ENCODE measurements around the gene SPEF2. TPM values are rescaled to one million over a fixed set of nuclear protein-coding genes. Genes with fewer than 3 reads are reported as not detected.
"Not testable (repeated sequence)": the region's sequence is repeated elsewhere in the genome, so short reads cannot be mapped to it uniquely, and the experiment has no call there.

SPEF2 gene
- polyA plus RNA-seq, 2 donors, result 0.69 to 1.4 TPM

- H3K36me3 ChIP-seq (ENCODE audit: control insufficient read depth in 2 of 2, insufficient read depth in 2 of 2, low read length in 1 of 2), result no peaks in the 10 kb centered on the region
- no peaks in the 10 kb centered on the region for H3K9me3 ChIP-seq (ENCODE audit: control insufficient read depth in 2 of 2, insufficient read depth in 1 of 2, low read depth in 1 of 2, low read length in 1 of 2)
- 59 to 67% methylated on average over 8 of the region's 8 CpGs for WGBS, 2 donors
- no peak overlapping the region for H3K27ac ChIP-seq (ENCODE audit: low read depth in 2 of 2, low read length in 1 of 2)
- H3K4me1 ChIP-seq (ENCODE audit: control insufficient read depth in 2 of 2, insufficient read depth in 2 of 2, low read length in 1 of 2), result no peaks in the 10 kb centered on the region
- no peak overlapping the region for H3K4me3 ChIP-seq (ENCODE audit: low read depth in 1 of 2, low read length in 2 of 2)
- H3K27me3 ChIP-seq (ENCODE audit: control insufficient read depth in 1 of 2, insufficient read depth in 2 of 2, low read length in 2 of 2), result no peaks in the 10 kb centered on the region
Observed at GRCh38 chr5:35852084-35852734, 234.5 kb downstream of the SPEF2 start.

- H3K4me3 ChIP-seq (ENCODE audit: low read depth in 1 of 2, low read length in 2 of 2), result no peak overlapping the region
- H3K27ac ChIP-seq (ENCODE audit: low read depth in 2 of 2, low read length in 1 of 2), result no peak overlapping the region
- H3K4me1 ChIP-seq (ENCODE audit: control insufficient read depth in 2 of 2, insufficient read depth in 2 of 2, low read length in 1 of 2), result no peaks in the 10 kb centered on the region
- no peaks in the 10 kb centered on the region for H3K9me3 ChIP-seq (ENCODE audit: control insufficient read depth in 2 of 2, insufficient read depth in 1 of 2, low read depth in 1 of 2, low read length in 1 of 2)
- no peaks in the 10 kb centered on the region for H3K27me3 ChIP-seq (ENCODE audit: control insufficient read depth in 1 of 2, insufficient read depth in 2 of 2, low read length in 2 of 2)
- no peaks in the 10 kb centered on the region for H3K36me3 ChIP-seq (ENCODE audit: control insufficient read depth in 2 of 2, insufficient read depth in 2 of 2, low read length in 1 of 2)
Observed at GRCh38 chr5:35852773-35853172, 235.1 kb downstream of the SPEF2 start.

DNA sequence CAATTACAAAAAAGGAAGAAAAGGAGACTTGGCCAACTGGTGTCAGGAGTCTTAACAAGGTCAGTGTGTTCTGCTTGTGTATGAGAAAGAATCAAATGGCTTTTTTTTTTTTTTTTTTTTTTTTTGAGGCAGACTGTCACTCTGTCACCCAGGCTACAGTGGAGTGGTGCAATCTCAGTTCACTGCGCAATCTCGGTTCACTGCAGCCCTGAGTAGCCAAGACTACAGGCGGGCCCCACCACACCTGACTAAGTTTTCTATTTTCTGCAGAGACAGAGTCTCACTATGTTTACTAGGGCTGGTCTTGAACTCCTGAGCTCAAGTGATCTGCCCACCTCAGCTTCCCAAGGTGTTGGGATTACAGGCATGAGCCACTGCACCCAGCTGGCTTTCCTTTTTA, 236.0 kb downstream of the SPEF2 start:
- WGBS, 2 donors, result 79 to 81% methylated on average over 3 of the region's 3 CpGs
- H3K27ac ChIP-seq (ENCODE audit: low read depth in 2 of 2, low read length in 1 of 2), result peak overlapping the region; percentile 40 to 59

DNA sequence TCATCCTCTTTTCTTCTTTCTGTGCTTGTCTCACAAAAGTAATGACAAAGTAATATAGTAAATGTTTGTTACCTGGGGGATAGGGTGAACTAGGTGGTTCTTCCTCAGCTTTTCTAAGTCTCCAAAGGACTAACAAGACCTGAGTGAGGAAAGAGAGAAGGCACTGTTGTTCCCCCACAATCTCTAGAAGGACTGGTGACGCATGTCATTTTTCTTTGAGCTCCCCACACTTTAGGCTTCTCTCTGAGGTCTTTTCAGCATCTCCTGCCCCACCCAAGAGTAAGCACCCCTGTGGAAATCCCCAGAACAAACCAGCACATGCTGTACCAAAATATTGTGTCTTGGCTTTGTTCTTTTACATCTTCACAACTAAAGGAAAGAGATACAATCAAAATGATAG, 236.6 kb downstream of the SPEF2 start:
- Histone ChIP-seq H3K27me3 (ENCODE audit: control insufficient read depth in 1 of 2, insufficient read depth in 2 of 2, low read length in 2 of 2) (no peaks in the 10 kb centered on the region), H3K9me3 (ENCODE audit: control insufficient read depth in 2 of 2, insufficient read depth in 1 of 2, low read depth in 1 of 2, low read length in 1 of 2) (no peaks in the 10 kb centered on the region), H3K36me3 (ENCODE audit: control insufficient read depth in 2 of 2, insufficient read depth in 2 of 2, low read length in 1 of 2) (no peaks in the 10 kb centered on the region), H3K4me1 (ENCODE audit: control insufficient read depth in 2 of 2, insufficient read depth in 2 of 2, low read length in 1 of 2) (no peaks in the 10 kb centered on the region), H3K4me3 (ENCODE audit: low read depth in 1 of 2, low read length in 2 of 2) (no peak overlapping the region), H3K27ac (ENCODE audit: low read depth in 2 of 2, low read length in 1 of 2) (peak overlapping the region in 1 of 2 donors; percentile 59)
- 67 to 76% methylated on average over 1 of the region's 1 CpG for WGBS, 2 donors

More for the DNA sequence above, 236.0 kb downstream of the SPEF2 start:
- H3K4me3 ChIP-seq (ENCODE audit: low read depth in 1 of 2, low read length in 2 of 2), result no peak overlapping the region
- no peaks in the 10 kb centered on the region for H3K27me3 ChIP-seq (ENCODE audit: control insufficient read depth in 1 of 2, insufficient read depth in 2 of 2, low read length in 2 of 2)
- no peaks in the 10 kb centered on the region for H3K36me3 ChIP-seq (ENCODE audit: control insufficient read depth in 2 of 2, insufficient read depth in 2 of 2, low read length in 1 of 2)
- H3K4me1 ChIP-seq (ENCODE audit: control insufficient read depth in 2 of 2, insufficient read depth in 2 of 2, low read length in 1 of 2), result no peaks in the 10 kb centered on the region
- H3K9me3 ChIP-seq (ENCODE audit: control insufficient read depth in 2 of 2, insufficient read depth in 1 of 2, low read depth in 1 of 2, low read length in 1 of 2), result no peaks in the 10 kb centered on the region

- no peak overlapping the region for H3K4me3 ChIP-seq (ENCODE audit: low read depth in 1 of 2, low read length in 2 of 2)
- no peaks in the 10 kb centered on the region for H3K27me3 ChIP-seq (ENCODE audit: control insufficient read depth in 1 of 2, insufficient read depth in 2 of 2, low read length in 2 of 2)
- H3K4me1 ChIP-seq (ENCODE audit: control insufficient read depth in 2 of 2, insufficient read depth in 2 of 2, low read length in 1 of 2), result no peaks in the 10 kb centered on the region
- H3K9me3 ChIP-seq (ENCODE audit: control insufficient read depth in 2 of 2, insufficient read depth in 1 of 2, low read depth in 1 of 2, low read length in 1 of 2), result no peaks in the 10 kb centered on the region
- WGBS, 2 donors, result 57 to 59% methylated on average over 1 of the region's 1 CpG
- H3K27ac ChIP-seq (ENCODE audit: low read depth in 2 of 2, low read length in 1 of 2), result no peak overlapping the region
- no peaks in the 10 kb centered on the region for H3K36me3 ChIP-seq (ENCODE audit: control insufficient read depth in 2 of 2, insufficient read depth in 2 of 2, low read length in 1 of 2)
Observed at GRCh38 chr5:35855187-35855586, 237.5 kb downstream of the SPEF2 start.

GRCh38 chr5:35856186-35856764, 238.6 kb downstream of the SPEF2 start:
- H3K27ac ChIP-seq (ENCODE audit: low read depth in 2 of 2, low read length in 1 of 2), result peak overlapping the region in 1 of 2 donors; percentile 27
- H3K9me3 ChIP-seq (ENCODE audit: control insufficient read depth in 2 of 2, insufficient read depth in 1 of 2, low read depth in 1 of 2, low read length in 1 of 2); H3K27me3 ChIP-seq (ENCODE audit: control insufficient read depth in 1 of 2, insufficient read depth in 2 of 2, low read length in 2 of 2); H3K36me3 ChIP-seq (ENCODE audit: control insufficient read depth in 2 of 2, insufficient read depth in 2 of 2, low read length in 1 of 2); H3K4me3 ChIP-seq (ENCODE audit: low read depth in 1 of 2, low read length in 2 of 2); H3K4me1 ChIP-seq (ENCODE audit: control insufficient read depth in 2 of 2, insufficient read depth in 2 of 2, low read length in 1 of 2): not testable (repeated sequence)
- WGBS, 2 donors, result 91 to 94% methylated on average over 5 of the region's 5 CpGs

GRCh38 chr5:35856765-35857351, 239.2 kb downstream of the SPEF2 start, which contains the start of gene IL7R:
IL7R (plus strand) TSS chr5:35856891; CDS start chr5:35856978, 87 bp downstream.
- Histone ChIP-seq H3K9me3 (ENCODE audit: control insufficient read depth in 2 of 2, insufficient read depth in 1 of 2, low read depth in 1 of 2, low read length in 1 of 2) (no peaks in the 10 kb centered on the region), H3K4me1 (ENCODE audit: control insufficient read depth in 2 of 2, insufficient read depth in 2 of 2, low read length in 1 of 2) (no peaks in the 10 kb centered on the region), H3K27me3 (ENCODE audit: control insufficient read depth in 1 of 2, insufficient read depth in 2 of 2, low read length in 2 of 2) (no peaks in the 10 kb centered on the region), H3K4me3 (ENCODE audit: low read depth in 1 of 2, low read length in 2 of 2) (peak within 1 kb of the TSS in 1 of 2 donors; percentile 9), H3K27ac (ENCODE audit: low read depth in 2 of 2, low read length in 1 of 2) (peak within 1 kb of the TSS in 1 of 2 donors; percentile 27), H3K36me3 (ENCODE audit: control insufficient read depth in 2 of 2, insufficient read depth in 2 of 2, low read length in 1 of 2) (no peaks in the 10 kb centered on the region)
- 18 to 40% methylated on average over 1 of the region's 1 CpG for WGBS, 2 donors

GRCh38 chr5:35857606-35858205, 240.0 kb downstream of the SPEF2 start:
- WGBS, 2 donors, result 42 to 53% methylated on average over 2 of the region's 2 CpGs
- H3K4me1 ChIP-seq (ENCODE audit: control insufficient read depth in 2 of 2, insufficient read depth in 2 of 2, low read length in 1 of 2), result no peaks in the 10 kb centered on the region
- no peaks in the 10 kb centered on the region for H3K27me3 ChIP-seq (ENCODE audit: control insufficient read depth in 1 of 2, insufficient read depth in 2 of 2, low read length in 2 of 2)
- no peaks in the 10 kb centered on the region for H3K36me3 ChIP-seq (ENCODE audit: control insufficient read depth in 2 of 2, insufficient read depth in 2 of 2, low read length in 1 of 2)
- no peak overlapping the region for H3K27ac ChIP-seq (ENCODE audit: low read depth in 2 of 2, low read length in 1 of 2)
- no peaks in the 10 kb centered on the region for H3K9me3 ChIP-seq (ENCODE audit: control insufficient read depth in 2 of 2, insufficient read depth in 1 of 2, low read depth in 1 of 2, low read length in 1 of 2)
- H3K4me3 ChIP-seq (ENCODE audit: low read depth in 1 of 2, low read length in 2 of 2), result peak overlapping the region in 1 of 2 donors; percentile 9

DNA sequence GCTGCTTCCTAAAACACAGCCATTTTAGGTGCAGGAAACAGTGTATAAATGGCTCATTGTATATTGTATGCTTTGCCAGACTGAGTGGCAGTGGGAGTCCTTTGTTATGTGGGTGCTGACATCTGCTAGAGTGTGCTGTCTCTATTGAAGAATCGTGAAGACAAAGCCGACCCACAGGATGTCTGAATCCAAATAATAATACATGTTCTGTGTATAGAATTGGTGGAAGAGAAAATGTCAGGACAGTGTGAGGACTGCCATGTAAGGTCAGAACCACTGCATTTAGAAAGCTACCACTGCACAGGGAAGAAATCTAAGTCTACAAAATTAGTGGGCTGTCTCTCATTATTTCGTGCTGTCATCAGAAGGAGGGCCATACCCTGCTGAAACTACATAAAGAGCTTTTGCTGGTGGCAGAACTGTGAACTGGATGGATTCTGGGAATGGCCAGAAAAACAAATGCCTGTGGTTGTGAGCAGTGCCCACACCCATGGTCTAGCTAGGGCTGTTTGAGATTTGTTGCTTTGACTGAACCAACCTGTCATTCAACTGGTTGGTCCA, 241.5 kb downstream of the SPEF2 start:
- Histone ChIP-seq H3K4me3 (ENCODE audit: low read depth in 1 of 2, low read length in 2 of 2) (peak overlapping the region; percentile 21 to 27), H3K27ac (ENCODE audit: low read depth in 2 of 2, low read length in 1 of 2) (no peak overlapping the region)

More for the DNA sequence above, 241.5 kb downstream of the SPEF2 start:
- Histone ChIP-seq H3K4me1 (ENCODE audit: control insufficient read depth in 2 of 2, insufficient read depth in 2 of 2, low read length in 1 of 2) (no peaks in the 10 kb centered on the region), H3K36me3 (ENCODE audit: control insufficient read depth in 2 of 2, insufficient read depth in 2 of 2, low read length in 1 of 2) (no peaks in the 10 kb centered on the region), H3K9me3 (ENCODE audit: control insufficient read depth in 2 of 2, insufficient read depth in 1 of 2, low read depth in 1 of 2, low read length in 1 of 2) (no peaks in the 10 kb centered on the region), H3K27me3 (ENCODE audit: control insufficient read depth in 1 of 2, insufficient read depth in 2 of 2, low read length in 2 of 2) (no peaks in the 10 kb centered on the region)
- WGBS, 2 donors, result 45 to 56% methylated on average over 3 of the region's 3 CpGs
